ENCODE measurements around the gene CYP1B1.

The CYP1B1 gene

DNA sequence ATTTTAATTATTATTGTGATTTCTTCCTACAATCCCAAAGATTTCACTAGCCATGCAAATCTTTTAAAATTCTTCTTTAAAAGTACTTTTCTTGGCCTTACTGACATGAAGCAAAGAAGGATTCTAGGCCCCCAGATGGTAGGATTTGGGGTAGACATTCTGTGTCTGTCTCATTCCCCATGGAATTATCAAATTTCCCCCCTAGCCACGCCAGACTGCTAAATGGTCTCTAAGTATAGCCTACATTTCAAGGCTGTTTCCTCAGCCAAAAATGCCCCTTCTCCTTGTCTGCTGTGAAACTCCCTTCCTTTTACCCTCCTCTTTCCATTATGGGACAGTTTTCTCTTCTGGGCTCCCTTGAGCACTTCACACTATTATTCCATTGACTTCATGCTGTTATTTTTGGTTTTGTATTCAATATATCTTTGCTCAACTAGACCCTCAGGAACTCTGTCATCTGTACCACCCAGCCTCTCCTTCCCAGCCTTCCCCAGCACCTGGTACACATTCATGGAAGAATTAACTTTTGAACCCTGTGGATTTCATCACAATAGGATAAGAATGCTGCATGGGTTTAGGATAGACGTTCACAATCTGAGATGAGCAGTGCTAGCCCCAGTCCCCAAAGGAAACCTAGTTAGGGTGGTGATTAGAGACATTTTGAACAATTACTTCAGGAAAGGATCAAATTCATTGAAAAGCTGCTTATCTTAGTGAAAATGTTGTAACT, 21.5 kb upstream of the CYP1B1 start:
- Histone ChIP-seq H3K9me3 (ENCODE audit: control insufficient read depth, low read length) (no peaks in the 10 kb centered on the region), H2BK15ac (ENCODE audit: low read depth, poor library complexity, severe bottlenecking) (no peak overlapping the region), H3K18ac (ENCODE audit: low read depth in 1 of 2, low read length in 2 of 2) (peak overlapping the region; percentile 67 to 86), H3K4ac (ENCODE audit: low read depth in 1 of 2, low read length in 2 of 2) (peak overlapping the region; percentile 20 to 82), H3K4me2 (ENCODE audit: low read length, poor library complexity, severe bottlenecking) (no peak overlapping the region), H2BK12ac (ENCODE audit: low read length in 2 of 2) (peak overlapping the region; percentile 49 to 91), H3K4me1 (ENCODE audit: control insufficient read depth, insufficient read depth, low read depth, low read length) (peaks cover 20% of the 10 kb centered on the region), H2AK5ac (ENCODE audit: low read length, severe bottlenecking) (peak overlapping the region; percentile 86), H2AFZ (ENCODE audit: low read depth, low read length) (no peak overlapping the region), H3K9ac (ENCODE audit: low read length) (peak overlapping the region; percentile 89), H3K36me3 (ENCODE audit: control insufficient read depth in 1 of 2, insufficient read depth in 2 of 2, low read depth in 1 of 2, low read length in 2 of 2) (no peaks in the 10 kb centered on the region), H2BK5ac (ENCODE audit: low read depth, low read length, poor library complexity, severe bottlenecking) (no peak overlapping the region), H2BK120ac (ENCODE audit: low read depth, low read length) (peak overlapping the region; percentile 56), H3K27ac (ENCODE audit: low read length, poor library complexity, severe bottlenecking) (peak overlapping the region; percentile 98), H3K23ac (ENCODE audit: low read length in 2 of 2) (no peak overlapping the region), H3K79me1 (replicated peaks; ENCODE audit: low read length, poor library complexity, severe bottlenecking) (peaks cover 6% of the 10 kb centered on the region), H4K8ac (ENCODE audit: low read length) (no peak overlapping the region), H4K91ac (ENCODE audit: low read length) (no peak overlapping the region), H3K27me3 (ENCODE audit: control insufficient read depth in 1 of 2, insufficient read depth in 1 of 2, low read length in 2 of 2) (no peaks in the 10 kb centered on the region), H3K14ac (ENCODE audit: low read length in 2 of 2) (no peak overlapping the region), H3K4me3 (ENCODE audit: insufficient read depth in 1 of 2, low read depth in 1 of 2, low read length in 2 of 2) (peak overlapping the region in 1 of 2 experiments; percentile 60)
- DNase-seq = peak; percentile 53
- 34% methylated on average over 2 of the region's 2 CpGs for WGBS

DNA sequence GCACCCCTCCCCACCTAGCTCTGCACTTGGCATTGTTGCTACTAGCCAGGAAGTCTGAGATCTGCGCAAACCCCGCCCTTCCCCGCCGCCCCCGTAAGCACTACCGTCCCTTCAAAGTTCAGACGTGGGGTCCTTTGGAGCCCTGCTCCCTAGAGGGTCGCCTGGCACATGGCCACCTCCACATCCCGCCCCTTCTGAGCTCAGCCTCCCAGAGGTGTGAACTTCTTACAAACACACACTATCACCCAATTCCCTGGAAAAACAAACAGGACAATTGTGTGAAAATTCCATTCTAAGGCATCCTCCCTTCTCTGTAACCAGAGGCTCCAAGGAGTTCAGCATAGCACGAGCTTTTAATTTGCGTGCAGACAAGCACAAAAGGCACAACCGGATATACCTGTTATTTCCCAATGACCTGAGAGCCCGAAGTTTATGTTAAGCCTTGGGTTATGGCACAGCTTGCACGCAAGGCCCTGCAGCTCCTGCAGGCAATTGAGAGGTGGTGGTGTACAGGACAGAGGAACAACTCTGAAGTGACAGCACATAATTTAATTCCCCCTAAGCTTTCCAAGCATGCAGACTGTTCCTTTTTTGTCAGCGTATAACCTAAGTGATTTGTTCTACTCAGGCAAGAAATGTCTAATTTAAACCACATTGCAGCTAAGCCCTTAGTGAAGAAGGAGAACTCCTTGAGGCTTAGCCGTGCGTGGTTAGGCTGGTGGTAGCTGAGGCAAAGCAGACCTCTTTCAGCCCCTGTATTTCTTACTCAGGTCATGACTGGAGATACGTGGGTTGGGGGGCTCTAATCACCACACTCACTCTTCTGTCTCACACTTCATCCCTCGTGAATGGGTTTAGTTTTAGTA, 20.3 kb upstream of the CYP1B1 start:
- Histone ChIP-seq H4K91ac (ENCODE audit: low read length) (peak overlapping the region; percentile 97), H3K4me3 (ENCODE audit: insufficient read depth in 1 of 2, low read depth in 1 of 2, low read length in 2 of 2) (peak overlapping the region in 1 of 2 experiments; percentile 1), H2BK12ac (ENCODE audit: low read length in 2 of 2) (peak overlapping the region; percentile 91 to 96), H2BK120ac (ENCODE audit: low read depth, low read length) (peak overlapping the region; percentile 78), H3K36me3 (ENCODE audit: control insufficient read depth in 1 of 2, insufficient read depth in 2 of 2, low read depth in 1 of 2, low read length in 2 of 2) (no peaks in the 10 kb centered on the region), H3K9me3 (ENCODE audit: control insufficient read depth, low read length) (no peaks in the 10 kb centered on the region), H3K23ac (ENCODE audit: low read length in 2 of 2) (no peak overlapping the region), H3K14ac (ENCODE audit: low read length in 2 of 2) (peak overlapping the region in 1 of 2 experiments; percentile 5), H3K27ac (ENCODE audit: low read length, poor library complexity, severe bottlenecking) (peak overlapping the region; percentile 5), H4K8ac (ENCODE audit: low read length) (peak overlapping the region; percentile 86), H3K9ac (ENCODE audit: low read length) (peak overlapping the region; percentile 61), H2BK5ac (ENCODE audit: low read depth, low read length, poor library complexity, severe bottlenecking) (no peak overlapping the region), H3K4me2 (ENCODE audit: low read length, poor library complexity, severe bottlenecking) (no peak overlapping the region), H3K18ac (ENCODE audit: low read depth in 1 of 2, low read length in 2 of 2) (peak overlapping the region; percentile 92 to 95), H3K27me3 (ENCODE audit: control insufficient read depth in 1 of 2, insufficient read depth in 1 of 2, low read length in 2 of 2) (no peaks in the 10 kb centered on the region), H3K4me1 (ENCODE audit: control insufficient read depth, insufficient read depth, low read depth, low read length) (peaks cover 25% of the 10 kb centered on the region), H2AFZ (ENCODE audit: low read depth, low read length) (no peak overlapping the region), H3K4ac (ENCODE audit: low read depth in 1 of 2, low read length in 2 of 2) (peak overlapping the region; percentile 77 to 97), H2AK5ac (ENCODE audit: low read length, severe bottlenecking) (peak overlapping the region; percentile 50), H2BK15ac (ENCODE audit: low read depth, poor library complexity, severe bottlenecking) (no peak overlapping the region), H3K79me1 (replicated peaks; ENCODE audit: low read length, poor library complexity, severe bottlenecking) (peaks cover 6% of the 10 kb centered on the region)
- 3% methylated on average over 15 of the region's 19 CpGs for whole genome bisulfite sequencing
- DNase-seq = peak; percentile 99

DNA sequence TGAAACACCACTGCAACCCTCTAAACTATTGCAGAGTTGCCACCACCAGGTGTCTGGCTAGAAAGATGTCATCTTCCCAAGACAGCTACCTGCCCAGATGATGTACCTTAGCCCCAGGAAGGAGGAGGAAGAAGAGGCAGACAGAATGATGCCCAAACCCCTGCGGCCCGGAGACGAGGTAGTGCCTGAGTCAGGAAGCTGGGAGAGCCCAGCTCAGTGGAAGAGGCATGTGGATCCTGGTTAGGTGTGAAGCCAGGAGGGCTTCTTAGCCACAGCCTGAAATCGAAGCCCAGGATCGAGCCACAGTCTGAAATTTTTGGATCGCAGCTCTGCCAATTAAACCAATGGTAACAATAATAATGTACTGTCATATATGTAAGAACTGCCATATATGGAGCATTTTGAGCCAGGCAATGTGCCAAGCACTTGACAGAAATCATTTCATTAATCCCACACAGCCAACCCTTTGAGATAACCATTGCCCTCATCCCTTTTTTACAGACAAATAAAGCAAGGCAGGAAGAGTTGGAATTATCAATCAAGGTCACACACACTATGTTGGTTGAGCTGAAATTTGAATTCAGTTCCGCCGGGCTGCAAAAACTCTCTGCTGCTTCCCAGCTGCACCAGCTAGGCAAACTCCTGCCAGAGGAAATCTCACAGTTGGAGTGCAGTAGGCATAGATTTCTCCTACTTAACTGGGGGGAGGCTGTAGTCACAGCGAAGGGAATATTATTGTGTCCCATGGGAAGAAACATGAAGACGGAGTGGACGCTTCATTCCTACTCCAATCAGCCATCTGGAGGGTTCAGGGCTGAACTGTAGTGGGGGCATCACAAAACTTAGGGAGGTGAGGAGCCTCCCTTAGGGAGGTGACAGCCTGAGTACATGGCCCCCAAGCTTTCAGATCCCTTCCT, 19.4 kb upstream of the CYP1B1 start:
- Histone ChIP-seq H3K18ac (ENCODE audit: low read depth in 1 of 2, low read length in 2 of 2) (peak overlapping the region; percentile 92 to 95), H2BK12ac (ENCODE audit: low read length in 2 of 2) (peak overlapping the region; percentile 91 to 96), H3K23ac (ENCODE audit: low read length in 2 of 2) (no peak overlapping the region), H3K36me3 (ENCODE audit: control insufficient read depth in 1 of 2, insufficient read depth in 2 of 2, low read depth in 1 of 2, low read length in 2 of 2) (no peaks in the 10 kb centered on the region), H4K91ac (ENCODE audit: low read length) (peak overlapping the region; percentile 97), H2BK15ac (ENCODE audit: low read depth, poor library complexity, severe bottlenecking) (peak overlapping the region; percentile 44), H2AFZ (ENCODE audit: low read depth, low read length) (no peak overlapping the region), H3K4ac (ENCODE audit: low read depth in 1 of 2, low read length in 2 of 2) (peak overlapping the region; percentile 77 to 97), H3K9ac (ENCODE audit: low read length) (peak overlapping the region; percentile 61), H3K4me2 (ENCODE audit: low read length, poor library complexity, severe bottlenecking) (no peak overlapping the region), H3K4me1 (ENCODE audit: control insufficient read depth, insufficient read depth, low read depth, low read length) (peaks cover 25% of the 10 kb centered on the region), H3K14ac (ENCODE audit: low read length in 2 of 2) (peak overlapping the region in 1 of 2 experiments; percentile 5), H2BK5ac (ENCODE audit: low read depth, low read length, poor library complexity, severe bottlenecking) (no peak overlapping the region), H4K8ac (ENCODE audit: low read length) (peak overlapping the region; percentile 86), H2AK5ac (ENCODE audit: low read length, severe bottlenecking) (peak overlapping the region; percentile 14), H3K27me3 (ENCODE audit: control insufficient read depth in 1 of 2, insufficient read depth in 1 of 2, low read length in 2 of 2) (no peaks in the 10 kb centered on the region), H2BK120ac (ENCODE audit: low read depth, low read length) (peak overlapping the region; percentile 77), H3K79me1 (replicated peaks; ENCODE audit: low read length, poor library complexity, severe bottlenecking) (peaks cover 6% of the 10 kb centered on the region), H3K4me3 (ENCODE audit: insufficient read depth in 1 of 2, low read depth in 1 of 2, low read length in 2 of 2) (peak overlapping the region in 1 of 2 experiments; percentile 1), H3K27ac (ENCODE audit: low read length, poor library complexity, severe bottlenecking) (peak overlapping the region; percentile 5), H3K9me3 (ENCODE audit: control insufficient read depth, low read length) (no peaks in the 10 kb centered on the region)
- 71% methylated on average over 8 of the region's 11 CpGs for WGBS
- DNase-seq = no peak

Measured in mesenchymal stem cell (in vitro differentiated cells and primary cell).